HFFc6 (cell line): ENCODE measurements around the gene GNG4. TPM values are rescaled to one million over a fixed set of nuclear protein-coding genes. Genes with fewer than 3 reads are reported as not detected.

Experiments
- DNase-seq: peaks from one replicate; pipeline ENCODE4 v3.0.0-alpha.2; 2018
- H3K27ac Mint-ChIP-seq: 2 replicates; pipeline ENCODE4 v1.8.0; 2020; ENCODE audit warnings: mild to moderate bottlenecking, mixed read lengths
- H3K27me3 Mint-ChIP-seq: 2 replicates; pipeline ENCODE4 v1.8.0; 2021; ENCODE audit warnings: mild to moderate bottlenecking, moderate library complexity, mixed read lengths; ENCODE audit not compliant: insufficient read depth
- H3K36me3 Mint-ChIP-seq: 2 replicates; pipeline ENCODE4 v1.8.0; 2021; ENCODE audit warnings: low read depth, mixed read lengths
- H3K4me1 Mint-ChIP-seq: 2 replicates; pipeline ENCODE4 v1.8.0; 2020; ENCODE audit warnings: low read depth, mixed read lengths
- H3K4me3 Mint-ChIP-seq: 2 replicates; pipeline ENCODE4 v1.8.0; 2020; ENCODE audit warnings: mild to moderate bottlenecking, moderate library complexity, mixed read lengths
- H3K9me3 Mint-ChIP-seq: 2 replicates; pipeline ENCODE4 v1.8.0; 2020; ENCODE audit warnings: mild to moderate bottlenecking, mixed read lengths
- total RNA-seq, 6 experiments: library from RNA; stranded (reverse); fragmentation: NEBNext Ultra II Directional; extraction: Animal tissue kit (Norgen Biotek cat#: 25700); gene quantifications; 2 replicates in 1 of 6; 3 replicates in 5 of 6; pipeline ENCODE4 v1.2.3, GENCODE V29; 2021
- TF ChIP-seq, protein P1 (sequence below): fragments of 200-600 bp; sonication (generic); IDR thresholded peaks from 2 replicates; pipeline ENCODE4 v1.5.0; 2021; ENCODE audit warnings: antibody characterized with exemption, mild to moderate bottlenecking

Gene GNG4
- total RNA-seq, 6 experiments from 2014 or later = 1.5 to 3.6 (median 2.9) TPM

DNA sequence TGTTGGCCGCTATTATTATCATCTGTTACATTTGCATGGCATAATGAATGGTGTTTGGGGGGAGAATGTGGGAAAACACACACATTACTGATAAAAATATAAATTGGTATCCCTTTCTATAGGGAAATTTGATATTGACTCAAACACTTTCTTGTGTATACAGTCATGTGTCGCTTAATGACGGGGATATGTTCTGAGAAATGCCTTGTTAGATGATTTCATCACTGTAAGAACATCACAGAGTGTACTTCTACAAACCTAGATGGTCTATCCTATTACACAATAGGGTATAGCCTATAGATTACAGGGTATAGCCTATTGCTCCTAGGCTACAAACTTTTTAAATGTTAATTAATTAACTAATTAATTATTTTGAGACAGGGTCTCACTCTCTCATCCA, 78.1 kb downstream of the GNG4 start:
- Mint-ChIP-seq H3K27ac (no peak overlapping the region), H3K27me3 (peaks cover 5% of the 10 kb centered on the region), H3K36me3 (no peaks in the 10 kb centered on the region), H3K4me3 (no peak overlapping the region), H3K9me3 (no peaks in the 10 kb centered on the region), H3K4me1 (no peaks in the 10 kb centered on the region)
- TF ChIP-seq, protein P1, sequence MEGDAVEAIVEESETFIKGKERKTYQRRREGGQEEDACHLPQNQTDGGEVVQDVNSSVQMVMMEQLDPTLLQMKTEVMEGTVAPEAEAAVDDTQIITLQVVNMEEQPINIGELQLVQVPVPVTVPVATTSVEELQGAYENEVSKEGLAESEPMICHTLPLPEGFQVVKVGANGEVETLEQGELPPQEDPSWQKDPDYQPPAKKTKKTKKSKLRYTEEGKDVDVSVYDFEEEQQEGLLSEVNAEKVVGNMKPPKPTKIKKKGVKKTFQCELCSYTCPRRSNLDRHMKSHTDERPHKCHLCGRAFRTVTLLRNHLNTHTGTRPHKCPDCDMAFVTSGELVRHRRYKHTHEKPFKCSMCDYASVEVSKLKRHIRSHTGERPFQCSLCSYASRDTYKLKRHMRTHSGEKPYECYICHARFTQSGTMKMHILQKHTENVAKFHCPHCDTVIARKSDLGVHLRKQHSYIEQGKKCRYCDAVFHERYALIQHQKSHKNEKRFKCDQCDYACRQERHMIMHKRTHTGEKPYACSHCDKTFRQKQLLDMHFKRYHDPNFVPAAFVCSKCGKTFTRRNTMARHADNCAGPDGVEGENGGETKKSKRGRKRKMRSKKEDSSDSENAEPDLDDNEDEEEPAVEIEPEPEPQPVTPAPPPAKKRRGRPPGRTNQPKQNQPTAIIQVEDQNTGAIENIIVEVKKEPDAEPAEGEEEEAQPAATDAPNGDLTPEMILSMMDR = no peak
- DNase-seq = no peak

DNA sequence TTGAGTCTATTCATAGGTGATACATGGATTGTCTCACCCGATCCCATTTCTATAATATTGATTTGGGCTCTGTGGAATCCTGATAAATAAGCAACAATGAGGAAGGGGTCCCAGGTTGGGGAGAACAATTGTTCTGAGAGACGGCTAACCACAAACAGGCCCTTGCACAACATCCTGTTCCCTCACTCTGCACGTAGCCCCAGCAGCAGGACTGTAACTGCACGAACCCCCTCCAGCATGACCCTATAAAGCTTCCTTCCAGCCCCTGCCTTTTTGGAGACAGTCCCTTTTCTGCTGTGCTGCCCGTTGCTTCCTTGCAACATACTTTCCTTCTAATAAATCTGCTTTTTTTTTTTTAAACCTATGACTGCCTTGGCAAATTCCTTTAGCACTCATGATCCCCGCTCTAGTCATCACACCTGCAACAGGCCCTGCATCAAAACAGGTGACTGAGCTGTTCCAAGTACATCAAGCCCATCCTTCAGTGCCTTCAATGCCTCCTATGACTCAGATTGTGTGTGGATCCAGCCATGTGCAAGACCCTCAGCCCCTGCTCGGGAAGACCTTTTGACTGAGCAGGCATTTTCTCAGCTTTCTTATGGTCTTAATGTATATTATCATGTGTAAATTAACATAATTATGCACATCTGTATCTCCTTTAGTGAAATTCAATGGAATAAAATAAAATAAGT, 81.6 kb downstream of the GNG4 start:
- Mint-ChIP-seq H3K36me3 (no peaks in the 10 kb centered on the region), H3K27ac (no peak overlapping the region), H3K27me3 (peaks cover 6% of the 10 kb centered on the region), H3K4me3 (no peak overlapping the region), H3K4me1 (no peaks in the 10 kb centered on the region), H3K9me3 (no peaks in the 10 kb centered on the region)
- TF ChIP-seq, protein P1 = no peak
- DNase-seq = no peak

DNA sequence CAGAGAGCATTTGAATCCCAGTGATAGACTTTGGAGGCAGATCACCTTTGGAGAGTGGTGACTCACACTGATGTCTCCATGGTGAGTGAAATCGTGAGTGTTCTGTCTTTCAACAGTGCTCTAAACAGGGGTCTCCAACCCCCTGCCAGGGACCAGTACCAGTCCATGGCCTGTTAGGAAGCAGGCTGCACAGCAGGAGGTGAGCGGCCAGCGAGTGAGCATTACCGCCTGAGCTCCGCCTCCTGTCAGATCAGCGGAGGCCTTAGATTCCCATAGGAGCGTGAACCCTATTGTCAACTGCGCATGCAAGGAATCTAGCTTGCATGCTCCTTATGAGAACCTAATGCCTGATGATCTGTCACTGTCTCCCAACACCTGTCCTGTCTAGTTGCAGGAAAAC, 83.5 kb downstream of the GNG4 start:
- DNase-seq = no peak
- H3K27ac Mint-ChIP-seq = no peak overlapping the region
- no peak overlapping the region for H3K4me3 Mint-ChIP-seq
- no peaks in the 10 kb centered on the region for H3K36me3 Mint-ChIP-seq
- TF ChIP-seq, protein P1 = no peak
- peaks cover 6% of the 10 kb centered on the region for H3K27me3 Mint-ChIP-seq
- H3K9me3 Mint-ChIP-seq = no peaks in the 10 kb centered on the region
- H3K4me1 Mint-ChIP-seq = no peaks in the 10 kb centered on the region

DNA sequence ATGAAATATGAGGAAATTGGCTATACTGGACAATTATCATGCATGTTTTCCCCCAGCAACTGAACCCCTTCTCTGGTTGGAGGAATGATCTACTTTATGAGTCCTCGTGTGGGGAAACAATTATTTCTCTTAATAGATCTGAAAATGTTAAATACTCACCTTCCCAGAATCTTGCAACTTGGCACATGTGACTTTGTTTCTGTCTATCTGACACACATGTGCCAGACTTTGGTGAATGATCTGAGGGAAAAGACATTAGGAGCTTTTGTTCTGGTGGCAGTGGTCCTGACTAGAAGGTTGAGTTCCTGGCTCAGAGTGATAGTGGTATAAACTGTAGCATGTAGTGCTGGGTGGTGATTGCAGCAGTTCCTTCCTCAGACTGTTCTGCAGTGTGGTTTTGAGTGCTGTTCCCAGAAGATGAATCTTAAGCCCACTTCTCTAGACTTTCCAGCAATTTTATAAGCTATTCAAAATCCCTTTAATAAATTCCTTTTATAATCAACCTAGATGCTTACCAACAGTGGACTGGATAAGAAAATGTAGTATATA, 86.0 kb downstream of the GNG4 start:
- no peaks in the 10 kb centered on the region; the same call in 1 of the 2 replicates for H3K4me1 Mint-ChIP-seq
- peaks cover 4% of the 10 kb centered on the region for H3K27me3 Mint-ChIP-seq
- TF ChIP-seq, protein P1 = no peak
- DNase-seq = no peak
- no peak overlapping the region for H3K27ac Mint-ChIP-seq
- no peak overlapping the region for H3K4me3 Mint-ChIP-seq
- H3K36me3 Mint-ChIP-seq = no peaks in the 10 kb centered on the region
- H3K9me3 Mint-ChIP-seq = no peaks in the 10 kb centered on the region

DNA sequence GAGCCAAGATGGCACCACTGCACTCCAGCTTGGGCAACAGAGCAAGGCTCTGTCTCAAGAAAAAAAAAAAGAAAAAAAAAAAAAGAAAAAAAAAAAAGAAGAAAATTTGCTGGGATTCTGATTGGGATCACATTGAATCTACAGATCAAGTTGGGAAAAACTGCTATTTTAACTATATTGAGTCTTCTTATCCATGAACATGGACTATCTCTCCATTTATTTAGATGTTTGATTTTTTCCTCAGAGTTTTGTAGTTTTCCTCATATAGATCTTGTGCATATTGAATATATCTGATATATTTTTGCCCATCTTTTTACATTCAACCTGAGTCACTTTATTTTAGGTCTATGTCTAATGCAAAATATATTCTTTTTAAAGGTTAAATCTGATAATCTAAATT, 87.0 kb downstream of the GNG4 start:
- Mint-ChIP-seq H3K9me3 (no peaks in the 10 kb centered on the region), H3K36me3 (no peaks in the 10 kb centered on the region), H3K27ac (no peak overlapping the region), H3K4me1 (no peaks in the 10 kb centered on the region; the same call in 1 of the 2 replicates), H3K4me3 (no peak overlapping the region), H3K27me3 (peaks cover 2% of the 10 kb centered on the region)
- no peak for DNase-seq
- TF ChIP-seq, protein P1 = no peak
